Prostate gland (tissue), 2 donors: Measurements from ENCODE around the gene POU3F1.

ENCODE experiments used
- POLR2A ChIP-seq: fragments of 450-650 bp; IDR thresholded peaks from one replicate; pipeline ENCODE4 v1.6.1; 2016; ENCODE audit warnings: antibody characterized with exemption, mild to moderate bottlenecking
- POLR2AphosphoS5 ChIP-seq: sonication (generic); formaldehyde crosslinking; IDR thresholded peaks from one replicate; pipeline ENCODE4 v1.6.1; 2017; ENCODE audit warnings: antibody characterized with exemption
- TF ChIP-seq, protein P1 (sequence below), 4 experiments: fragments of 200-600 bp in 2 of 4; fragments of 450-650 bp in 2 of 4; sonication (generic) in 2 of 4; IDR thresholded peaks; 1 replicate in 3 of 4; 2 replicates in 1 of 4; pipeline ENCODE4 v1.5.1; 2016 to 2019; ENCODE audit warnings: antibody characterized with exemption in 4 of 4, mild to moderate bottlenecking in 2 of 4, moderate library complexity in 2 of 4

DNA sequence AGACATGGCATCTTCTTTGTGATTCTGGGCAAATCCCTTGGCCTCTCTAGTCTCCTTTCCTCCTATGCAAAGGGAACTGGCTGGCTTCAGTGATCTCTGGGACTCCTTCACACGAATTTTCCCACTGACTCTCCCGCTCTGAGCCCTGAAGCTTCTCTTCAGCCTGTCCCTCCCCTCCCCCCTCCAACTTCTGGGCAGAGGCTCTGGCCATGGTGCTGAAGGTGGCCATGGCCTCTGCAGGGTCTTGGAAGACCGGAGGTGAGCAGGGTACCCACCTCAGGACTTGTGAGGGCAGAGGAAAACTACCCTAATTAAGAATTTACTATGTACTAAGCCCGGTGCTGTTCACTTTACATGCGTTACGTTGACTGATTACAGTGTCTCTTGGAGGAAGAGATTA lies 29.4 kb upstream of the POU3F1 start:
- TF ChIP-seq, protein P1, sequence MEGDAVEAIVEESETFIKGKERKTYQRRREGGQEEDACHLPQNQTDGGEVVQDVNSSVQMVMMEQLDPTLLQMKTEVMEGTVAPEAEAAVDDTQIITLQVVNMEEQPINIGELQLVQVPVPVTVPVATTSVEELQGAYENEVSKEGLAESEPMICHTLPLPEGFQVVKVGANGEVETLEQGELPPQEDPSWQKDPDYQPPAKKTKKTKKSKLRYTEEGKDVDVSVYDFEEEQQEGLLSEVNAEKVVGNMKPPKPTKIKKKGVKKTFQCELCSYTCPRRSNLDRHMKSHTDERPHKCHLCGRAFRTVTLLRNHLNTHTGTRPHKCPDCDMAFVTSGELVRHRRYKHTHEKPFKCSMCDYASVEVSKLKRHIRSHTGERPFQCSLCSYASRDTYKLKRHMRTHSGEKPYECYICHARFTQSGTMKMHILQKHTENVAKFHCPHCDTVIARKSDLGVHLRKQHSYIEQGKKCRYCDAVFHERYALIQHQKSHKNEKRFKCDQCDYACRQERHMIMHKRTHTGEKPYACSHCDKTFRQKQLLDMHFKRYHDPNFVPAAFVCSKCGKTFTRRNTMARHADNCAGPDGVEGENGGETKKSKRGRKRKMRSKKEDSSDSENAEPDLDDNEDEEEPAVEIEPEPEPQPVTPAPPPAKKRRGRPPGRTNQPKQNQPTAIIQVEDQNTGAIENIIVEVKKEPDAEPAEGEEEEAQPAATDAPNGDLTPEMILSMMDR (IDR thresholded peaks at IDR 0.05) = no peak
- TF ChIP-seq POLR2A (no peak), POLR2AphosphoS5 (no peak)
